CD14-positive monocyte (primary cell): Measurements from ENCODE around the gene GTF3C1. TPM values are rescaled to one million over a fixed set of nuclear protein-coding genes. Genes with fewer than 3 reads are reported as not detected.

Experiments
- DNase-seq, 3 donors: peaks; one replicate each; pipeline ENCODE4 v3.0.0-alpha.2; 2011 to 2022
- H2AFZ ChIP-seq: 2 replicates; pipeline ENCODE4 v1.6.0; 2012; ENCODE audit warnings: mild to moderate bottlenecking, low read depth, low read length, inconsistent platforms; ENCODE audit not compliant: insufficient read depth, poor library complexity, severe bottlenecking
- H3K27ac ChIP-seq, 2 donors: 1 replicate in 1 of 2; 2 replicates in 1 of 2; pipeline ENCODE4 v1.5.1; 2012 to 2013; ENCODE audit warnings: low read length in 2 of 2, control low read depth in 1 of 2, inconsistent platforms in 1 of 2, low read depth in 1 of 2, mild to moderate bottlenecking in 1 of 2
- H3K27me3 ChIP-seq, 2 donors: one replicate each; pipeline versions ENCODE4 v1.6.0 to v1.6.1; 2011 to 2013; ENCODE audit warnings: low read length in 2 of 2; ENCODE audit not compliant: control insufficient read depth in 2 of 2, insufficient read depth in 2 of 2
- H3K36me3 ChIP-seq, 2 donors: replicated peaks in 1 of 2; 1 replicate in 1 of 2; 2 replicates in 1 of 2; pipeline versions ENCODE4 v1.5.1 to v1.6.1; 2012 to 2013; ENCODE audit warnings: low read length in 2 of 2, control low read depth in 1 of 2, inconsistent platforms in 1 of 2, mild to moderate bottlenecking in 1 of 2; ENCODE audit not compliant: insufficient read depth in 2 of 2, control insufficient read depth in 1 of 2
- H3K4me1 ChIP-seq, 2 donors: 1 replicate in 1 of 2; 2 replicates in 1 of 2; pipeline versions ENCODE4 v1.5.1 to v1.6.1; 2012 to 2013; ENCODE audit warnings: low read length in 2 of 2, control low read depth in 1 of 2, inconsistent platforms in 1 of 2, mild to moderate bottlenecking in 1 of 2, moderate library complexity in 1 of 2; ENCODE audit not compliant: insufficient read depth in 2 of 2, control insufficient read depth in 1 of 2
- H3K4me2 ChIP-seq: replicated peaks from 2 replicates; pipeline ENCODE3; 2012; ENCODE audit warnings: low read length, moderate library complexity, mild to moderate bottlenecking; ENCODE audit not compliant: poor library complexity, severe bottlenecking; ENCODE audit errors: extremely low read depth
- H3K4me3 ChIP-seq, 3 experiments: fragments of 200-600 bp in 1 of 3; sonication (generic) in 1 of 3; replicated peaks in 1 of 3; 1 replicate in 2 of 3; 2 replicates in 1 of 3; pipeline ENCODE4 v1.5.1; 2011 to 2013; ENCODE audit warnings: low read length in 3 of 3, mild to moderate bottlenecking in 3 of 3, control low read depth in 2 of 3, low read depth in 2 of 3, inconsistent platforms in 1 of 3, moderate library complexity in 1 of 3
- H3K79me2 ChIP-seq: 2 replicates; pipeline ENCODE4 v1.6.0; 2012; ENCODE audit warnings: mild to moderate bottlenecking, control low read depth, inconsistent platforms, low read length, moderate library complexity; ENCODE audit not compliant: insufficient read depth
- H3K9ac ChIP-seq: 2 replicates; pipeline ENCODE4 v1.6.0; 2017; ENCODE audit warnings: low read length, mild to moderate bottlenecking; ENCODE audit not compliant: insufficient read depth, poor library complexity, severe bottlenecking
- H3K9me3 ChIP-seq, 2 donors: replicated peaks in 1 of 2; 1 replicate in 1 of 2; 2 replicates in 1 of 2; pipeline versions ENCODE4 v1.5.1 to v1.6.1; 2012 to 2013; ENCODE audit warnings: low read length in 2 of 2, control low read depth in 1 of 2; ENCODE audit not compliant: control insufficient read depth in 1 of 2, insufficient read depth in 1 of 2
- H4K20me1 ChIP-seq: 2 replicates; pipeline ENCODE4 v1.6.0; 2012; ENCODE audit warnings: mild to moderate bottlenecking, low read length, control low read depth, moderate library complexity; ENCODE audit not compliant: insufficient read depth
- H3K27ac Mint-ChIP-seq, 7 donors: one replicate each; pipeline ENCODE4 v1.8.0; 2020; ENCODE audit warnings: mild to moderate bottlenecking in 7 of 7, mixed read lengths in 7 of 7, moderate library complexity in 6 of 7, inconsistent platforms in 2 of 7
- H3K27me3 Mint-ChIP-seq, 3 donors: one replicate each; pipeline ENCODE4 v1.8.0; 2021 to 2022; ENCODE audit warnings: low read depth in 3 of 3, mild to moderate bottlenecking in 3 of 3, mixed read lengths in 3 of 3, moderate library complexity in 3 of 3, inconsistent platforms in 1 of 3
- H3K36me3 Mint-ChIP-seq, 2 donors: one replicate each; pipeline ENCODE4 v1.8.0; 2020; ENCODE audit warnings: mixed read lengths in 2 of 2, inconsistent platforms in 1 of 2, mild to moderate bottlenecking in 1 of 2
- H3K4me1 Mint-ChIP-seq: one replicate; pipeline ENCODE4 v1.8.0; 2020; ENCODE audit warnings: mild to moderate bottlenecking, mixed read lengths
- H3K4me3 Mint-ChIP-seq, 2 donors: one replicate each; pipeline ENCODE4 v1.8.0; 2020; ENCODE audit warnings: mild to moderate bottlenecking in 2 of 2, mixed read lengths in 2 of 2, moderate library complexity in 1 of 2
- H3K9me3 Mint-ChIP-seq, 7 donors: one replicate each; pipeline ENCODE4 v1.8.0; 2020 to 2022; ENCODE audit warnings: mixed read lengths in 7 of 7, mild to moderate bottlenecking in 6 of 7, moderate library complexity in 6 of 7, inconsistent platforms in 2 of 7
- CTCF ChIP-seq: fragments of 200-600 bp; IDR thresholded peaks from one replicate; pipeline ENCODE4 v1.8.0; 2022; ENCODE audit warnings: antibody characterized with exemption, mild to moderate bottlenecking
- WGBS: methylation state at CpG from one replicate; pipeline ENCODE4 v1.1.5; 2013; ENCODE audit warnings: missing lambda C conversion rate; ENCODE audit not compliant: insufficient coverage; 5-methylcytosine and 5-hydroxymethylcytosine counted together
- intact Hi-C, 2 donors: fragments of 100-400 bp; cut with micrococcal nuclease; formaldehyde crosslinking; loops; one replicate each; pipeline versions ENCODE4 v1.15.0 to v1.15.1; 2023
- polyA plus RNA-seq, 3 donors: library from polyadenylated mRNA; depleted of rRNA in 1 of 3; unstranded in 2 of 3; stranded (reverse) in 1 of 3; fragments of 300-500 nt in 2 of 3; fragments of >200 nt in 1 of 3; fragmentation: Illumina TruSeq in 2 of 3; gene quantifications; 1 replicate in 2 of 3; 2 replicates in 1 of 3; pipeline ENCODE4 v1.2.3, GENCODE V29; 2012 to 2021

GTF3C1 gene
- polyA plus RNA-seq, 3 donors: 7.0 to 22.0 (median 12.8) TPM

GRCh38 chr16:27441276-27441675 is 108.4 kb downstream of the GTF3C1 start:
- DNase-seq: no peak
- no peak for TF ChIP-seq CTCF
- H3K4me3 ChIP-seq: no peak overlapping the region
- 100% methylated on average over 5 of the region's 5 CpGs for WGBS
- H3K36me3 Mint-ChIP-seq: peaks cover 8 to 12% of the 10 kb centered on the region in 2 donors
- intact Hi-C loops: no loop called here
- H3K27me3 ChIP-seq: no peaks in the 10 kb centered on the region
- no peak overlapping the region for H3K27ac Mint-ChIP-seq
- H3K79me2 ChIP-seq: no peaks in the 10 kb centered on the region
- peaks cover 1 to 6% (median 4%) of the 10 kb centered on the region in 3 donors for H3K27me3 Mint-ChIP-seq
- no peak overlapping the region for H3K27ac ChIP-seq
- no peak overlapping the region for H3K4me2 ChIP-seq
- H3K36me3 ChIP-seq: peaks cover 0 to 8% of the 10 kb centered on the region in 2 donors
- H3K9me3 ChIP-seq: peaks cover 14% of the 10 kb centered on the region in 2 donors
- H3K9ac ChIP-seq: no peak overlapping the region
- no peak overlapping the region for H3K4me3 Mint-ChIP-seq
- H3K4me1 ChIP-seq: no peaks in the 10 kb centered on the region
- H3K9me3 Mint-ChIP-seq: peaks cover 5 to 16% (median 12%) of the 10 kb centered on the region in 7 donors
- no peaks in the 10 kb centered on the region for H4K20me1 ChIP-seq
- no peak overlapping the region for H2AFZ ChIP-seq
- H3K4me1 Mint-ChIP-seq: no peaks in the 10 kb centered on the region

GRCh38 chr16:27439271-27440018 is 110.3 kb downstream of the GTF3C1 start:
- H3K36me3 ChIP-seq: peaks cover 0 to 6% of the 10 kb centered on the region in 2 donors
- no peaks in the 10 kb centered on the region for H4K20me1 ChIP-seq
- Mint-ChIP-seq H3K27me3 (peaks cover 3 to 6% (median 4%) of the 10 kb centered on the region in 3 donors), H3K9me3 (peaks cover 4 to 7% (median 5%) of the 10 kb centered on the region in 7 donors), H3K4me1 (no peaks in the 10 kb centered on the region), H3K36me3 (peaks cover 4 to 11% of the 10 kb centered on the region in 2 donors), H3K4me3 (no peak overlapping the region), H3K27ac (no peak overlapping the region)
- no peak for DNase-seq
- no peaks in the 10 kb centered on the region for H3K79me2 ChIP-seq
- no peak overlapping the region for H3K4me3 ChIP-seq
- no peak overlapping the region for H3K4me2 ChIP-seq
- no peaks in the 10 kb centered on the region for H3K4me1 ChIP-seq
- intact Hi-C loops: no loop called here
- TF ChIP-seq CTCF: no peak
- 69% methylated on average over 13 of the region's 18 CpGs for WGBS
- H2AFZ ChIP-seq: no peak overlapping the region
- peaks cover 5 to 6% of the 10 kb centered on the region in 2 donors for H3K9me3 ChIP-seq
- no peak overlapping the region for H3K27ac ChIP-seq
- no peaks in the 10 kb centered on the region for H3K27me3 ChIP-seq
- H3K9ac ChIP-seq: no peak overlapping the region
